ENCODE data around the gene PDE6H. TPM values are rescaled to one million over a fixed set of nuclear protein-coding genes. Genes with fewer than 3 reads are reported as not detected.
A peak's percentile ranks its signal among the peaks of the same experiment; 100 is the strongest.

The PDE6H gene
- total RNA-seq, 1 donor from 2014 or later, result not detected

DNA sequence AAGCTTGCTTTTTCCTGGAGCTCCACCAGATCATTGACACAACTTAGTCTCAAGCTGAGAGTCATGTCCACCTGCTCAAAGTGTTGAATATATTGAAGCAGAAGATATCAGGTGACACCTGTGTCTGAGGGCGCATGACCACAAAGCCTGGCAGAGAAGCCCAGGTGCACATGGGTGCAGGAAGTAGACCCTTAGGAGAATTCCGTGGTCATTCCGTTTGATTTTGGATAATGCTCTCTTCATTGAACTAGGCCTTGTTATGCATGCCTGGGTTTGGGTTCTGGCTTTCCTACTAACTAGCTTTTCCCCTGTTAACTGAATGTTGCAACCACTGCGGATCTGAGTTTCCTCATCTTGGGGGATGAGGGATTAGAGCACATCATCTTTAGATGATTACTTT, 18.6 kb upstream of the PDE6H start:
- Histone ChIP-seq H3K4me1 (peaks cover 38% of the 10 kb centered on the region), H3K27me3 (no peaks in the 10 kb centered on the region), H3K36me3 (no peaks in the 10 kb centered on the region), H3K9me3 (no peaks in the 10 kb centered on the region), H3K4me3 (no peak overlapping the region), H3K27ac (peak overlapping the region; percentile 35)
- intact Hi-C loops (cut with DNase I), result no loop called here
- TF ChIP-seq POLR2AphosphoS5 (IDR thresholded peaks at IDR 0.05; ENCODE audit: insufficient read depth in 1 of 2, low read depth in 1 of 2), result no peak
- no peak for TF ChIP-seq POLR2A (IDR thresholded peaks at IDR 0.05)
- TF ChIP-seq, protein P1, sequence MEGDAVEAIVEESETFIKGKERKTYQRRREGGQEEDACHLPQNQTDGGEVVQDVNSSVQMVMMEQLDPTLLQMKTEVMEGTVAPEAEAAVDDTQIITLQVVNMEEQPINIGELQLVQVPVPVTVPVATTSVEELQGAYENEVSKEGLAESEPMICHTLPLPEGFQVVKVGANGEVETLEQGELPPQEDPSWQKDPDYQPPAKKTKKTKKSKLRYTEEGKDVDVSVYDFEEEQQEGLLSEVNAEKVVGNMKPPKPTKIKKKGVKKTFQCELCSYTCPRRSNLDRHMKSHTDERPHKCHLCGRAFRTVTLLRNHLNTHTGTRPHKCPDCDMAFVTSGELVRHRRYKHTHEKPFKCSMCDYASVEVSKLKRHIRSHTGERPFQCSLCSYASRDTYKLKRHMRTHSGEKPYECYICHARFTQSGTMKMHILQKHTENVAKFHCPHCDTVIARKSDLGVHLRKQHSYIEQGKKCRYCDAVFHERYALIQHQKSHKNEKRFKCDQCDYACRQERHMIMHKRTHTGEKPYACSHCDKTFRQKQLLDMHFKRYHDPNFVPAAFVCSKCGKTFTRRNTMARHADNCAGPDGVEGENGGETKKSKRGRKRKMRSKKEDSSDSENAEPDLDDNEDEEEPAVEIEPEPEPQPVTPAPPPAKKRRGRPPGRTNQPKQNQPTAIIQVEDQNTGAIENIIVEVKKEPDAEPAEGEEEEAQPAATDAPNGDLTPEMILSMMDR (IDR thresholded peaks at IDR 0.05), result no peak
- no peak for DNase-seq (ENCODE audit: extremely low spot score in 2 of 2)

DNA sequence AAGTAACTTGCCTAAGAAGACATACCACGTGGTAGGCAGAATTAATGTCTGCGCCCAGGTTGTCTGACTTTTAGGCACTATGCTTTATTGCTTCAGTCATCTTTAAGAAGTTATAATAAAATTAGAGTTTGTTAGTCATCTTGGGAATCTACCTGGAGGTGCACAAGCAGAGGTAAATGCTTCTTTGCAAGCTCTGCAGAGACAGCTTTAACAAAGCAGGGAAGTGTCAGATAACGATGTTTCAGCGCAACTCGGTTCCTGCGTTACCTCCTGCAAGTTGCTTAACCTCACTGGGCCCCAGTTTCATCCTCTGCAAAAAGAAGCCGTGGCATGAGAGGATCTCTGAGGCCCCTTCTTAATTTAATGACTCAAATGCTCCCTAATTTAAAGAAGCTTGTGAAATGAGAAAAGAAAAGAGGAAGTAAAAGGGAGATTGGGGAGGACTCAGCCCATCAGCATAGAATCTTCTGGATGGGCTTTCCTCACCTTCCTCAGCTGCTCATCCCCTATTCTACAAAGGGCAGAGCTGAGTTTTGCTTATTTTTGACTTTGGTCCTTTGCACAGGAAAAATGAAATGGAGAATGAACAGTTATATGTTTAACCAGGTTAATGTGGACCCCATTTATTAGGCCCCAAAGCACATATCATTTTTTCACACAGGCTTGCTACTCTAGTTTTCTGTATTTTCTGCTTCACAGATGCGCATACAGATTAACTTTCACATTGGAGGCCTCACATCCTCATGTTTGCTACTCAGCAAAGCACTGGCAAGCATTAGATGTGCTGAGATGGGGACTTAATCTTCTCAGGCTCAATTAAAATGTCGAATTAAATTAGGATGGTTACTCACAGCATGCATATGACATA, 16.6 kb upstream of the PDE6H start:
- H3K4me3 ChIP-seq, result no peak overlapping the region
- intact Hi-C loops (cut with DNase I), result no loop called here
- no peaks in the 10 kb centered on the region for H3K27me3 ChIP-seq
- H3K27ac ChIP-seq, result peak overlapping the region; percentile 62
- TF ChIP-seq, protein P1 (IDR thresholded peaks at IDR 0.05), result no peak
- no peak for TF ChIP-seq POLR2AphosphoS5 (IDR thresholded peaks at IDR 0.05; ENCODE audit: insufficient read depth in 1 of 2, low read depth in 1 of 2)
- peaks cover 58% of the 10 kb centered on the region for H3K4me1 ChIP-seq
- no peaks in the 10 kb centered on the region for H3K36me3 ChIP-seq
- no peak for DNase-seq (ENCODE audit: extremely low spot score in 2 of 2)
- no peaks in the 10 kb centered on the region for H3K9me3 ChIP-seq

DNA sequence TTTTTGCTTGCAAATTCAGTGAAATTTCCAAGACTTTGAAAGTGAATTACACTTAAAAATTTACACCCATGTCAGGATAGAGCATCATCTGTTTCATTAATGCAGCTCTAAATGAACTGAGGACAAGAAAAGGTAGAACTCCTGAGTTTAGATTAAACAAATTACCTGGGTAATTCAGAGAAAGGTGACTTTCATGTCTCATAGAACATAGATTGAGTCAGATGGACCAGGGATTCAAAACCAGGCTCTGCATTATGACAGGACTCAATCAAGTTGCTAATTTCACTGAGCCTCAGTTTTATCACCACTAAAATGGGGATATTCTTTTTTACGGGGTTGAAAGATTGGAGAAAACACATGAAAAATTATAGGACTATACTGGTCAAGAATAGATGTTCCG, 15.9 kb upstream of the PDE6H start:
- no peak for DNase-seq (ENCODE audit: extremely low spot score in 2 of 2)
- no peaks in the 10 kb centered on the region for H3K36me3 ChIP-seq
- peak overlapping the region; percentile 62 for H3K27ac ChIP-seq
- peaks cover 57% of the 10 kb centered on the region for H3K4me1 ChIP-seq
- TF ChIP-seq POLR2A (IDR thresholded peaks at IDR 0.05) (no peak), POLR2AphosphoS5 (IDR thresholded peaks at IDR 0.05; ENCODE audit: insufficient read depth in 1 of 2, low read depth in 1 of 2) (no peak)
- TF ChIP-seq, protein P1 (IDR thresholded peaks at IDR 0.05), result no peak
- H3K27me3 ChIP-seq, result no peaks in the 10 kb centered on the region
- no peaks in the 10 kb centered on the region for H3K9me3 ChIP-seq
- H3K4me3 ChIP-seq, result no peak overlapping the region
- intact Hi-C loops (cut with DNase I), result no loop called here

DNA sequence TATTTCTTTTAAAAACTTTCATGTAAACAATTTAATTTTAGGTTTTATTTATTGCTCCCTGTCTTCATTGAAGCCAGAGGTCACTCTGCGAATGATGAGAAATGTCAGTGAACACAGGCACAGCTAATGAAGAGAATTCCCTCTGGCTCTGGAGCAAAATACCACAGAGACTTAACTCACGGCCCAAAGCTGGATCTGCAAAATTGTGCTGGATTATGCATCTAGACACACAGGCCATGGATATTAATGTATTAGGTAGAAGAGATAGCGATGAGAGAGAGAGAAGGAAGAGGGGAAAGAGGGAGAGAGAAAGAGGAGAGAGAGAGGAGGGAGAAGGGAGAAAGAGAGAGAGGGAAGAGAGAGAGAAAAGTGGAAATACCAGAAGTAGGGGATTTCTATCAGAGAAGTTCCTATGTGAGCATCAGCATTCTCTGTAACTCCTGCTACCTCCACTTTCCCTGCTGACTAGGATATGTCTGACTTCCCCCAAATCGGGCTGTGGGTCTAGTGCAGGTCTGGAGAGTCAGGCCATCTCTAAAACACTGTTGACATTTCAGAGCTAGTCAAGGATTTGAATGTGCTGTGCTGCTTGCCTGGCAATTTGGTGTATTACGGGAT, 15.2 kb upstream of the PDE6H start:
- Histone ChIP-seq H3K27ac (peak overlapping the region; percentile 62), H3K4me3 (peak overlapping the region in 1 of 2 donors; percentile 7), H3K36me3 (no peaks in the 10 kb centered on the region), H3K9me3 (no peaks in the 10 kb centered on the region), H3K4me1 (peaks cover 49% of the 10 kb centered on the region), H3K27me3 (no peaks in the 10 kb centered on the region)
- intact Hi-C loops (cut with DNase I), result no loop called here
- no peak for DNase-seq (ENCODE audit: extremely low spot score in 2 of 2)
- TF ChIP-seq, protein P1 (IDR thresholded peaks at IDR 0.05), result no peak
- TF ChIP-seq POLR2A (IDR thresholded peaks at IDR 0.05) (no peak), POLR2AphosphoS5 (IDR thresholded peaks at IDR 0.05; ENCODE audit: insufficient read depth in 1 of 2, low read depth in 1 of 2) (no peak)

Measured in vagina (tissue), 2 donors.